ENCODE results near the gene DNER.

DNER gene

DNA sequence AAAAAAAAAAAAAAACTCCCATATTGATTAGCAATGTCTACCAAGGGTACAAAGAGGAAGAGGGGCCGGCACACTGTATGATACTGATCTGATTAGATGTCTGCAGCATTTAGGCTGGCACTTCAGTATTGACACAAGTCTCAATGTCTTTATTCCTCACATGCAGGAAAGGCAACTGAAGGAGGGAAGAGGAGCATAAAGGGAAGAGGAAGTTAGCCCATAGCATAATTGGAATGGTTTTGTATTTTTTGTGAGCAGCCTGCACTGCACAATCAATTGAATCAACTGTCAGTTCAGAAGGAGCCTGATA is 79.0 kb downstream of the DNER start:
- Histone ChIP-seq H2AK5ac (ENCODE audit: low read length) (no peak overlapping the region), H2BK120ac (ENCODE audit: insufficient read depth, low read length, poor library complexity) (no peak overlapping the region), H3K4ac (ENCODE audit: low read depth, low read length) (no peak overlapping the region), H3K9me3 (ENCODE audit: insufficient read depth, low read depth, low read length) (no peaks in the 10 kb centered on the region), H3K23ac (ENCODE audit: low read length) (no peak overlapping the region), H3K79me1 (ENCODE audit: low read length) (no peaks in the 10 kb centered on the region), H4K91ac (ENCODE audit: low read depth, low read length) (no peak overlapping the region), H3K27ac (ENCODE audit: low read depth, low read length) (no peak overlapping the region), H3K36me3 (ENCODE audit: control insufficient read depth in 1 of 2, insufficient read depth in 2 of 2, low read length in 2 of 2) (no peaks in the 10 kb centered on the region), H2BK12ac (ENCODE audit: low read length) (no peak overlapping the region), H3K27me3 (ENCODE audit: insufficient read depth, low read length) (no peaks in the 10 kb centered on the region), H2AFZ (ENCODE audit: insufficient read depth, low read length, poor library complexity) (no peak overlapping the region), H4K12ac (ENCODE audit: low read depth, low read length) (no peak overlapping the region), H2BK5ac (ENCODE audit: low read depth, low read length, poor library complexity) (no peak overlapping the region), H3K9ac (ENCODE audit: low read length) (no peak overlapping the region), H3K4me3 (ENCODE audit: low read depth, low read length) (no peak overlapping the region), H3K18ac (ENCODE audit: low read length) (no peak overlapping the region), H3K79me2 (ENCODE audit: control insufficient read depth, insufficient read depth, low read length, poor library complexity) (no peaks in the 10 kb centered on the region), H3K14ac (ENCODE audit: low read length) (no peak overlapping the region), H4K8ac (ENCODE audit: low read depth, low read length) (no peak overlapping the region), H3K4me2 (ENCODE audit: low read length) (no peak overlapping the region), H3K4me1 (ENCODE audit: control insufficient read depth in 1 of 2, insufficient read depth in 2 of 2, low read length in 2 of 2) (no peaks in the 10 kb centered on the region)
- DNase-seq = no peak
- no CpG with 5 or more reads among the region's 1 CpG for whole genome bisulfite sequencing (ENCODE audit: extremely low coverage, insufficient coverage, insufficient read length)

DNA sequence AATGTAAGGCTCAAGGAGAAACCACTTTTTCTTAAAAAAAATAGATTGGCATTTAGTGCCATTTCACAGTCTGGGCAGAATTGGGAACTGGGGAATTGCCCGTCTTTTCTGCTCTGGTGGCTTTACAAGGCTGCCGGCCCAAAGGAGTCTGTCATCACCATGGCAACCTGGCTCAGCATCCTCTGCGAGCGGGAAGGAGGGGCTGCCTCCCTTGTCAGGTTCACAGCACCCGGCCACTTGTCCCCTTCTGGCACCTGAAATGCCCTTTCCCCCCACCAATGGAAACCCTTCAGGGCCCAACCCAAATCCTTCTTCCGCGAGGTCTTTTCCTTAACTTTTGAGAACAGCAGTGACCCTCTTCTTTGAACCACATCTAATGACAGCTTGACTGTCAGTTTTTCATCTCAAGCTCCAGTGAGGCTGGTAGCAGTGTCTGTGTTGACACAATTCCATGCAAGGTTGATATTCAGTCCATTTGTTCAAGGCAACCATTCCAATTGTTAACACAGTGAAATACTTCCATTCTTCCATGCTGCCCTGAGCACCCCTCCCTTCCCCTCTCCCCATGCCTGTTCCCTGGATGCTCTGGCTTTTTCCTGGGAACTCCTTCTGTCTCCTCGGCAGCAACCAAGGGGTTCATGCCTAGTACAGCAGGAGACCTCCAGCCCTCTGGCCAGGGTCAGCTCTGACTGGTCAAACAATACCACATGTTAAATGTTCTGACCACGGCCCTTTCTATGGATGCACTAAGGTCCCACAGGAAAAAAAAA is 79.6 kb downstream of the DNER start:
- Histone ChIP-seq H2BK120ac (ENCODE audit: insufficient read depth, low read length, poor library complexity) (no peak overlapping the region), H2AK5ac (ENCODE audit: low read length) (no peak overlapping the region), H3K79me1 (ENCODE audit: low read length) (no peaks in the 10 kb centered on the region), H2BK5ac (ENCODE audit: low read depth, low read length, poor library complexity) (no peak overlapping the region), H3K79me2 (ENCODE audit: control insufficient read depth, insufficient read depth, low read length, poor library complexity) (no peaks in the 10 kb centered on the region), H3K9ac (ENCODE audit: low read length) (no peak overlapping the region), H4K8ac (ENCODE audit: low read depth, low read length) (no peak overlapping the region), H3K9me3 (ENCODE audit: insufficient read depth, low read depth, low read length) (no peaks in the 10 kb centered on the region), H3K4me2 (ENCODE audit: low read length) (no peak overlapping the region), H2AFZ (ENCODE audit: insufficient read depth, low read length, poor library complexity) (no peak overlapping the region), H3K4me1 (ENCODE audit: control insufficient read depth in 1 of 2, insufficient read depth in 2 of 2, low read length in 2 of 2) (no peaks in the 10 kb centered on the region), H3K27ac (ENCODE audit: low read depth, low read length) (no peak overlapping the region), H3K18ac (ENCODE audit: low read length) (no peak overlapping the region), H3K23ac (ENCODE audit: low read length) (no peak overlapping the region), H4K12ac (ENCODE audit: low read depth, low read length) (no peak overlapping the region), H4K91ac (ENCODE audit: low read depth, low read length) (no peak overlapping the region), H3K14ac (ENCODE audit: low read length) (no peak overlapping the region), H3K4ac (ENCODE audit: low read depth, low read length) (no peak overlapping the region), H2BK12ac (ENCODE audit: low read length) (no peak overlapping the region), H3K4me3 (ENCODE audit: low read depth, low read length) (no peak overlapping the region), H3K27me3 (ENCODE audit: insufficient read depth, low read length) (no peaks in the 10 kb centered on the region), H3K36me3 (ENCODE audit: control insufficient read depth in 1 of 2, insufficient read depth in 2 of 2, low read length in 2 of 2) (no peaks in the 10 kb centered on the region)
- WGBS (ENCODE audit: extremely low coverage, insufficient coverage, insufficient read length) = no CpG with 5 or more reads among the region's 9 CpGs
- no peak for DNase-seq

DNA sequence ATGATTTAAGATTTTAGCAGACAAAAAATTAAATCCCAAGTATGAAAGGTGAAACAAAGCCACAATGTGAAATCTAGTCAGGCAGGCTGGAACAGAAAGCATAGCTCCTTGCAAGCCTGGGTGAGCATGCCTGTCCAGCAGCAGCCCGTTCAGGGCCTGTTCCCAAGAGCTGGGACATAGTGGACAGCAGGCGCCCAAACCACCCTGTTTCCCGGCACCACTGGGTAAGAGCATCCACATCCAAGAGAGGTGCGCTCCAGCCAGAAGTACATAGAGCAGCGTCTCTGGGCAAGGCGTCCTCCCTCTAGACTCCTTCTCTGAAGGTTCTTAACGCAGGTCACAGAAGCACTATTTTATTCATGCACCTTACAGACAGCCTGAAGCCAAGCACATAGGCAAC is 80.8 kb downstream of the DNER start:
- Histone ChIP-seq H4K8ac (ENCODE audit: low read depth, low read length) (no peak overlapping the region), H4K91ac (ENCODE audit: low read depth, low read length) (no peak overlapping the region), H3K4me2 (ENCODE audit: low read length) (no peak overlapping the region), H3K36me3 (ENCODE audit: control insufficient read depth in 1 of 2, insufficient read depth in 2 of 2, low read length in 2 of 2) (no peaks in the 10 kb centered on the region), H3K79me1 (ENCODE audit: low read length) (no peaks in the 10 kb centered on the region), H2BK12ac (ENCODE audit: low read length) (no peak overlapping the region), H4K12ac (ENCODE audit: low read depth, low read length) (no peak overlapping the region), H3K27me3 (ENCODE audit: insufficient read depth, low read length) (no peaks in the 10 kb centered on the region), H3K4ac (ENCODE audit: low read depth, low read length) (no peak overlapping the region), H3K14ac (ENCODE audit: low read length) (no peak overlapping the region), H3K9ac (ENCODE audit: low read length) (no peak overlapping the region), H3K4me3 (ENCODE audit: low read depth, low read length) (no peak overlapping the region), H2AFZ (ENCODE audit: insufficient read depth, low read length, poor library complexity) (no peak overlapping the region), H3K27ac (ENCODE audit: low read depth, low read length) (no peak overlapping the region), H3K4me1 (ENCODE audit: control insufficient read depth in 1 of 2, insufficient read depth in 2 of 2, low read length in 2 of 2) (no peaks in the 10 kb centered on the region), H2BK5ac (ENCODE audit: low read depth, low read length, poor library complexity) (no peak overlapping the region), H2AK5ac (ENCODE audit: low read length) (no peak overlapping the region), H2BK120ac (ENCODE audit: insufficient read depth, low read length, poor library complexity) (no peak overlapping the region), H3K18ac (ENCODE audit: low read length) (no peak overlapping the region), H3K23ac (ENCODE audit: low read length) (no peak overlapping the region), H3K9me3 (ENCODE audit: insufficient read depth, low read depth, low read length) (no peaks in the 10 kb centered on the region), H3K79me2 (ENCODE audit: control insufficient read depth, insufficient read depth, low read length, poor library complexity) (no peaks in the 10 kb centered on the region)
- WGBS (ENCODE audit: extremely low coverage, insufficient coverage, insufficient read length) = no CpG with 5 or more reads among the region's 7 CpGs
- DNase-seq = no peak

DNA sequence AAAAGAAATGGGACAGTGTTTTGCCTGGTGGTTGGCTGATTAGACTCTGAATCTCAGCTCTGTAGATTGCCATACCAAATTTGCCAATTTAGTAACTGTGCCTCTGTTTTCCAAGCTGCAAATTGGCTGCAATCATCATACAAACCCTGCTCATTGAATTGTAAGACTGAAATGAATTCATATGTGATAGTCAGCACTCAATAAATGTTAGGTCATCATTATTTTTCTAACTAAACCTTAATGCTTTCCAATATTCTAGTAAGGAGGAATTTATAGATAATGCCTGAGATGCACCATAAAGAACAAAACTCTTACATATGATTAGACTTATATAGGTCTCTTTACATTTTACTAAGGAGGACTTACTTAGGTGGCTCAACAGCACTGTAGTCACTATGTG is 85.3 kb downstream of the DNER start:
- no peak overlapping the region for H2AK5ac ChIP-seq (ENCODE audit: low read length)
- no peak for DNase-seq
- H3K9me3 ChIP-seq (ENCODE audit: insufficient read depth, low read depth, low read length) = no peaks in the 10 kb centered on the region
- H2BK5ac ChIP-seq (ENCODE audit: low read depth, low read length, poor library complexity) = no peak overlapping the region
- H2AFZ ChIP-seq (ENCODE audit: insufficient read depth, low read length, poor library complexity) = no peak overlapping the region
- no peak overlapping the region for H3K4me3 ChIP-seq (ENCODE audit: low read depth, low read length)
- H4K12ac ChIP-seq (ENCODE audit: low read depth, low read length) = no peak overlapping the region
- H3K36me3 ChIP-seq (ENCODE audit: control insufficient read depth in 1 of 2, insufficient read depth in 2 of 2, low read length in 2 of 2) = no peaks in the 10 kb centered on the region
- no peak overlapping the region for H2BK120ac ChIP-seq (ENCODE audit: insufficient read depth, low read length, poor library complexity)
- H3K9ac ChIP-seq (ENCODE audit: low read length) = no peak overlapping the region
- no peak overlapping the region for H3K4me2 ChIP-seq (ENCODE audit: low read length)
- no peaks in the 10 kb centered on the region for H3K79me1 ChIP-seq (ENCODE audit: low read length)
- no peak overlapping the region for H4K91ac ChIP-seq (ENCODE audit: low read depth, low read length)
- H2BK12ac ChIP-seq (ENCODE audit: low read length) = no peak overlapping the region
- H3K23ac ChIP-seq (ENCODE audit: low read length) = no peak overlapping the region
- no peaks in the 10 kb centered on the region for H3K79me2 ChIP-seq (ENCODE audit: control insufficient read depth, insufficient read depth, low read length, poor library complexity)
- H3K27me3 ChIP-seq (ENCODE audit: insufficient read depth, low read length) = no peaks in the 10 kb centered on the region
- no peak overlapping the region for H3K27ac ChIP-seq (ENCODE audit: low read depth, low read length)
- H3K14ac ChIP-seq (ENCODE audit: low read length) = no peak overlapping the region
- no peak overlapping the region for H3K4ac ChIP-seq (ENCODE audit: low read depth, low read length)
- no peak overlapping the region for H3K18ac ChIP-seq (ENCODE audit: low read length)
- H4K8ac ChIP-seq (ENCODE audit: low read depth, low read length) = no peak overlapping the region
- H3K4me1 ChIP-seq (ENCODE audit: control insufficient read depth in 1 of 2, insufficient read depth in 2 of 2, low read length in 2 of 2) = no peaks in the 10 kb centered on the region

All from trophoblast cell (in vitro differentiated cells and primary cell).